ENCODE results near the gene GALNT1.

The GALNT1 gene

DNA sequence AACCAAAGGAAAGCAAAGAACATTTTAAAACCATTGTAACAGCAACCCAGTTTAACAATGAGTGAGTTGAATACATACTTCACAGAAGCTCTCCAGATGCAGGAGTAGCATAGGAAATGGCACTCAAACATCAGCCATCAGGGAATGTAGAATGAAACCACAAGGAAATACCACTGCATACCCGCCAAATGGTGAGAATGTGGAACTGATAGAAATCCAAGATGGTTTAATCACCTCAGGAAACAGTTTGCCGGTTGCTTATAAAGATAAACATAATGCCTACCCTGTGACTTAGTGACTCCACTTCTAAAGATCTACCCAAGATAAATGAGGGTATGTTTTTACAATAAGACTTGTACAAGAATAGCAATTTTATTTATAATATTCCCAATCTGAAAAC lies 132.0 kb downstream of the GALNT1 start:
- Histone ChIP-seq H3K4me2 (no peak overlapping the region), H3K79me2 (ENCODE audit: insufficient read depth, low read depth) (no peaks in the 10 kb centered on the region), H3K4me3 (IDR thresholded peaks at IDR 0.05; ENCODE audit: insufficient read depth, low read depth, low read length) (no peak overlapping the region), H3K4me1 (ENCODE audit: low read depth, poor library complexity, severe bottlenecking) (no peaks in the 10 kb centered on the region), H3K9ac (no peak overlapping the region), H3K27ac (no peak overlapping the region), H3K27me3 (ENCODE audit: insufficient read depth, low read depth) (no peaks in the 10 kb centered on the region), H3K36me3 (ENCODE audit: insufficient read depth) (no peaks in the 10 kb centered on the region), H4K20me1 (ENCODE audit: insufficient read depth) (no peaks in the 10 kb centered on the region), H2AFZ (ENCODE audit: low read depth) (no peak overlapping the region)
- TF ChIP-seq, protein P1, sequence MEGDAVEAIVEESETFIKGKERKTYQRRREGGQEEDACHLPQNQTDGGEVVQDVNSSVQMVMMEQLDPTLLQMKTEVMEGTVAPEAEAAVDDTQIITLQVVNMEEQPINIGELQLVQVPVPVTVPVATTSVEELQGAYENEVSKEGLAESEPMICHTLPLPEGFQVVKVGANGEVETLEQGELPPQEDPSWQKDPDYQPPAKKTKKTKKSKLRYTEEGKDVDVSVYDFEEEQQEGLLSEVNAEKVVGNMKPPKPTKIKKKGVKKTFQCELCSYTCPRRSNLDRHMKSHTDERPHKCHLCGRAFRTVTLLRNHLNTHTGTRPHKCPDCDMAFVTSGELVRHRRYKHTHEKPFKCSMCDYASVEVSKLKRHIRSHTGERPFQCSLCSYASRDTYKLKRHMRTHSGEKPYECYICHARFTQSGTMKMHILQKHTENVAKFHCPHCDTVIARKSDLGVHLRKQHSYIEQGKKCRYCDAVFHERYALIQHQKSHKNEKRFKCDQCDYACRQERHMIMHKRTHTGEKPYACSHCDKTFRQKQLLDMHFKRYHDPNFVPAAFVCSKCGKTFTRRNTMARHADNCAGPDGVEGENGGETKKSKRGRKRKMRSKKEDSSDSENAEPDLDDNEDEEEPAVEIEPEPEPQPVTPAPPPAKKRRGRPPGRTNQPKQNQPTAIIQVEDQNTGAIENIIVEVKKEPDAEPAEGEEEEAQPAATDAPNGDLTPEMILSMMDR (conservative IDR thresholded peaks at IDR 0.05; ENCODE audit: low read depth, low read length): no peak

DNA sequence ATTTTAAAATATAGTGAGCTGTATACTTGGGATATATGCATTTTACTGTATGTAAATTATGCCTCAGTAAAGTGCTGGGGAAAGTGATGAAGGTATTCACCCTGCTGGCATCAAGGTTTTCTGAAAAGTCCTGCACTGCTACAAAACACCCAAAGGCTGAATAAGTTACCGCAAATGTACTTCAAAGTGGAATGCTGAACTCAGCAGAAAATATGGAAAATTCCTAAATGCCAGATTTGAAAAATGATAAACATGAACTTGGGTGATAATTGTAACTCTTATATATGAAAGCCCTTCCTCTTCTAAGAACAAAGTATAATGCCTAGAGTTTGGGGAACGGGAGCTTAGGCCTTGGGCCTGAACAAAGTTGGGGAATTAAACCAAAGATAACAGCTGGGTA lies 133.0 kb downstream of the GALNT1 start:
- no peak overlapping the region for H3K27ac ChIP-seq
- H3K36me3 ChIP-seq (ENCODE audit: insufficient read depth): no peaks in the 10 kb centered on the region
- no peaks in the 10 kb centered on the region for H4K20me1 ChIP-seq (ENCODE audit: insufficient read depth)
- H3K9ac ChIP-seq: no peak overlapping the region
- H3K79me2 ChIP-seq (ENCODE audit: insufficient read depth, low read depth): no peaks in the 10 kb centered on the region
- no peaks in the 10 kb centered on the region for H3K27me3 ChIP-seq (ENCODE audit: insufficient read depth, low read depth)
- no peak overlapping the region for H3K4me2 ChIP-seq
- TF ChIP-seq, protein P1 (conservative IDR thresholded peaks at IDR 0.05; ENCODE audit: low read depth, low read length): no peak
- no peaks in the 10 kb centered on the region for H3K4me1 ChIP-seq (ENCODE audit: low read depth, poor library complexity, severe bottlenecking)
- no peak overlapping the region for H3K4me3 ChIP-seq (IDR thresholded peaks at IDR 0.05; ENCODE audit: insufficient read depth, low read depth, low read length)
- H2AFZ ChIP-seq (ENCODE audit: low read depth): no peak overlapping the region

DNA sequence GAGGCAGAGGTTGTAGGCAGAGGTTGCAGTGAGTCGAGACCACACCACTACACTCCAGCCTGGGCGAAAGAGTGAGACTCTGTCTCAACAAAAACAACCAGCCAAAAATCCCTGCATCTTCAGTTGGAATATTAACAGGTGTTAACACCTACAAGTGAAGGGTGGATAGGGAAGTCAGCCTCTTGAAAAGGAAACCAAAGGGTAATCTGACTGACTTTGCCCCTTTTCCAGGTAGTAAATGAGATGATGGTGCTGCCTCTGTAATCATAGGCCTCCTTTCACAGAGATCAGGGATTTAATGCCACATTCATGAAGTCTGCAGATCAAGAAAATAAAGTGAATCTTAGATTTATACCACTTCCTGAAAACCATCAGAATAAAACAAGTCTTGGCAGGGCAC lies 133.6 kb downstream of the GALNT1 start:
- H3K4me1 ChIP-seq (ENCODE audit: low read depth, poor library complexity, severe bottlenecking): no peaks in the 10 kb centered on the region

DNA sequence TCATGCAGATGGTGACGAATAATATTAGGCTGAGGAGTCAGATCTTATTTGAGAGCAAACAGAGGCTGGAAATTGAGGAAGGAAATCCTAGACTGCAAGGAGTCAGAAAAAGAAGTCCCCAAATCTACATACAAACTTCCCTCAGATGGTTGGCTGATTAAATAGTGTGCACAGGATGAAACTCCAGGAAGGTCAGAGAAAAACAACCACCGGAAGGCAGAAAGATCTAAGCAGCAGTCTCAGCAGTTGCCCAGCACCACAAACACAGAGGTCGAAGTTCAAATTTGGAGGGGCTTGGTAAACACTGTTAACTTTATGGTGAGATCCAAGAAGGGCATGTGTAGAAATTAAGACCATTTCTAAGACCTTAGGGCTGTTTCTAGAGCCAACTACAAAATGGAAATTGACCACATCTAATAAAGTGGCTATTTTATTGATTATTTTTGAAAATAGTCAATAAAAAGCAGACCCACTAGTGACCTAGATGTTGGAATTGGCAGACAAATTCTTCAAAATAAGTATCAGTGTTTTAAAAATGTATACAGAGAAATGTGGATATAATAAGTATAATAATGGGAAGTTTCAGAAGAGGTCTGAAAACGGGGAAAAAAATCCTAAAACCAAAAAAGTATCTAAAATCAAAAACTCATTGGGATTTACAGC lies 134.8 kb downstream of the GALNT1 start:
- no peak overlapping the region for H3K4me2 ChIP-seq
- TF ChIP-seq, protein P1 (conservative IDR thresholded peaks at IDR 0.05; ENCODE audit: low read depth, low read length): no peak

More for the DNA sequence above, 133.6 kb downstream of the GALNT1 start:
- no peak overlapping the region for H3K9ac ChIP-seq
- no peaks in the 10 kb centered on the region for H3K27me3 ChIP-seq (ENCODE audit: insufficient read depth, low read depth)
- H3K36me3 ChIP-seq (ENCODE audit: insufficient read depth): no peaks in the 10 kb centered on the region
- no peaks in the 10 kb centered on the region for H4K20me1 ChIP-seq (ENCODE audit: insufficient read depth)
- H2AFZ ChIP-seq (ENCODE audit: low read depth): no peak overlapping the region
- H3K27ac ChIP-seq: no peak overlapping the region
- no peak overlapping the region for H3K4me2 ChIP-seq
- TF ChIP-seq, protein P1 (conservative IDR thresholded peaks at IDR 0.05; ENCODE audit: low read depth, low read length): no peak
- H3K4me3 ChIP-seq (IDR thresholded peaks at IDR 0.05; ENCODE audit: insufficient read depth, low read depth, low read length): no peak overlapping the region
- no peaks in the 10 kb centered on the region for H3K79me2 ChIP-seq (ENCODE audit: insufficient read depth, low read depth)

More for the DNA sequence above, 134.8 kb downstream of the GALNT1 start:
- no peak overlapping the region for H3K9ac ChIP-seq
- no peaks in the 10 kb centered on the region for H3K27me3 ChIP-seq (ENCODE audit: insufficient read depth, low read depth)
- H3K79me2 ChIP-seq (ENCODE audit: insufficient read depth, low read depth): no peaks in the 10 kb centered on the region
- no peak overlapping the region for H3K27ac ChIP-seq
- no peak overlapping the region for H3K4me3 ChIP-seq (IDR thresholded peaks at IDR 0.05; ENCODE audit: insufficient read depth, low read depth, low read length)
- H3K36me3 ChIP-seq (ENCODE audit: insufficient read depth): no peaks in the 10 kb centered on the region
- no peaks in the 10 kb centered on the region for H4K20me1 ChIP-seq (ENCODE audit: insufficient read depth)
- no peaks in the 10 kb centered on the region for H3K4me1 ChIP-seq (ENCODE audit: low read depth, poor library complexity, severe bottlenecking)
- H2AFZ ChIP-seq (ENCODE audit: low read depth): no peak overlapping the region

Measured in KMS-11 (cell line).